Prostate gland (tissue), 2 donors: Measurements from ENCODE around the gene MXI1. TPM values are rescaled to one million over a fixed set of nuclear protein-coding genes. Genes with fewer than 3 reads are reported as not detected.
A peak's percentile ranks its signal among the peaks of the same experiment; 100 is the strongest.

Experiments
- DNase-seq: peaks from one replicate; pipeline ENCODE4 v3.0.0-alpha.2; 2019; ENCODE audit warnings: low spot score
- H3K27ac ChIP-seq, 2 donors: fragments of 200-600 bp; sonication (generic); 2 replicates each; pipeline ENCODE4 v1.5.1; 2017 to 2019
- H3K27me3 ChIP-seq: fragments of 200-600 bp; sonication (generic); replicated peaks from 2 replicates; pipeline ENCODE4 v1.5.1; 2019; ENCODE audit not compliant: insufficient read depth
- H3K36me3 ChIP-seq, 2 donors: fragments of 200-600 bp; sonication (generic); 1 replicate in 1 of 2; 2 replicates in 1 of 2; pipeline versions ENCODE4 v1.5.1 to v1.8.1; 2017 to 2019
- H3K4me1 ChIP-seq: fragments of 200-600 bp; sonication (generic); replicated peaks from 2 replicates; pipeline ENCODE4 v1.5.1; 2019
- H3K4me3 ChIP-seq, 2 donors: fragments of 200-600 bp; sonication (generic); 2 replicates each; pipeline ENCODE4 v1.5.1; 2017 to 2019
- H3K9me3 ChIP-seq: fragments of 200-600 bp; sonication (generic); 2 replicates; pipeline ENCODE4 v1.5.1; 2017
- POLR2A ChIP-seq: fragments of 450-650 bp; IDR thresholded peaks from one replicate; pipeline ENCODE4 v1.6.1; 2016; ENCODE audit warnings: antibody characterized with exemption, mild to moderate bottlenecking
- POLR2AphosphoS5 ChIP-seq: sonication (generic); formaldehyde crosslinking; IDR thresholded peaks from one replicate; pipeline ENCODE4 v1.6.1; 2017; ENCODE audit warnings: antibody characterized with exemption
- WGBS: methylation state at CpG from one replicate; pipeline ENCODE4 v1.1.5; 2018; 5-methylcytosine and 5-hydroxymethylcytosine counted together
- intact Hi-C: fragments of 100-400 bp; cut with DNase I; formaldehyde crosslinking; loops from one replicate; pipeline ENCODE4 v1.14.2; 2022
- total RNA-seq, 2 donors: library from RNA; depleted of rRNA; stranded (reverse); fragments of >200 nt; gene quantifications; one replicate each; pipeline ENCODE4 v1.1.0, GENCODE V29; 2016
- TF ChIP-seq, protein P1 (sequence below), 4 experiments: fragments of 200-600 bp in 2 of 4; fragments of 450-650 bp in 2 of 4; sonication (generic) in 2 of 4; IDR thresholded peaks; 1 replicate in 3 of 4; 2 replicates in 1 of 4; pipeline ENCODE4 v1.5.1; 2016 to 2019; ENCODE audit warnings: antibody characterized with exemption in 4 of 4, mild to moderate bottlenecking in 2 of 4, moderate library complexity in 2 of 4

The MXI1 gene
- total RNA-seq, 2 donors from 2014 or later: 36.3 to 83.3 TPM

DNA sequence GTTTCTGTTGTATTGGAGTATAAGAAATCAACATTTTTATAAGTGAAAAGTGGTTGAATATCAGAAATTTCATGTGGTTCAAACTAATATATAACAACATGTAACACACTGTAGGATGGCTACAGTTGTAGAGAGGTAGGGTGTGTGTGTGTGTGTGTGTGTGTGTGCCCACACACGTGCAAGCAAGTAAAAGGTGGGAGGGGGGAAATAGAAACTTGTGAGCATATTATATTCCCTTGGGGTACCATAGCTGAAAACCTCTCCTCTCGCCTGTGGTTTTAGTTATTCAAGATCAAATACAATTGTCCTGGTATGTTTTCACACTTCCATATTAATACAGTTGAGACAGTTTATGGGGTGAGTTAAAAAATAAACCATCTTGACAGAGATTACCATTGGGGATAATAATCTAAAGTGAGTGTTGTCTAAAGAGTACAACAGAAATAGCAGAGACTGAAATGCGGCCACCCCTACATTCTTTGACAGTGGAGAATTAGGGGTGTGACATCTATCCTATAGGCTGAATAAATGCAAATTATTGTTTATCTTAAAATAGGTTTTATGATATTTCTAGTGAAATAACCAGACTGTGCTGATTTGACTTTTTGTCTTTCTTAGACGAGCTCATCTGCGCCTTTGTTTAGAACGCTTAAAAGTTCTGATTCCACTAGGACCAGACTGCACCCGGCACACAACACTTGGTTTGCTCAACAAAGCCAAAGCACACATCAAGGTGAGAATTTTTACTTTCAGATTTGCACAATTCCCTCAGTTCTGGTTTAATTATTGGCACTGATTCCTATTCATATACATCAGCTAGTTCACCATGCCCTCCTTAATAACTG is 71.4 kb downstream of the MXI1 start:
- no peaks in the 10 kb centered on the region for H3K9me3 ChIP-seq
- 46% methylated on average over 7 of the region's 7 CpGs for WGBS
- intact Hi-C loops: loop anchor here (2.0 to 10.0 kb wide), 3 partner anchors 51 to 394 kb away; no protein-coding TSS in a partner anchor
- no peaks in the 10 kb centered on the region for H3K36me3 ChIP-seq
- H3K4me3 ChIP-seq: no peak overlapping the region
- no peaks in the 10 kb centered on the region for H3K4me1 ChIP-seq
- no peaks in the 10 kb centered on the region for H3K27me3 ChIP-seq
- peak overlapping the region in 1 of 2 donors; percentile 36 for H3K27ac ChIP-seq
- DNase-seq: no peak
- TF ChIP-seq POLR2AphosphoS5 (no peak), POLR2A (no peak)
- TF ChIP-seq, protein P1, sequence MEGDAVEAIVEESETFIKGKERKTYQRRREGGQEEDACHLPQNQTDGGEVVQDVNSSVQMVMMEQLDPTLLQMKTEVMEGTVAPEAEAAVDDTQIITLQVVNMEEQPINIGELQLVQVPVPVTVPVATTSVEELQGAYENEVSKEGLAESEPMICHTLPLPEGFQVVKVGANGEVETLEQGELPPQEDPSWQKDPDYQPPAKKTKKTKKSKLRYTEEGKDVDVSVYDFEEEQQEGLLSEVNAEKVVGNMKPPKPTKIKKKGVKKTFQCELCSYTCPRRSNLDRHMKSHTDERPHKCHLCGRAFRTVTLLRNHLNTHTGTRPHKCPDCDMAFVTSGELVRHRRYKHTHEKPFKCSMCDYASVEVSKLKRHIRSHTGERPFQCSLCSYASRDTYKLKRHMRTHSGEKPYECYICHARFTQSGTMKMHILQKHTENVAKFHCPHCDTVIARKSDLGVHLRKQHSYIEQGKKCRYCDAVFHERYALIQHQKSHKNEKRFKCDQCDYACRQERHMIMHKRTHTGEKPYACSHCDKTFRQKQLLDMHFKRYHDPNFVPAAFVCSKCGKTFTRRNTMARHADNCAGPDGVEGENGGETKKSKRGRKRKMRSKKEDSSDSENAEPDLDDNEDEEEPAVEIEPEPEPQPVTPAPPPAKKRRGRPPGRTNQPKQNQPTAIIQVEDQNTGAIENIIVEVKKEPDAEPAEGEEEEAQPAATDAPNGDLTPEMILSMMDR (IDR thresholded peaks at IDR 0.05): no peak

DNA sequence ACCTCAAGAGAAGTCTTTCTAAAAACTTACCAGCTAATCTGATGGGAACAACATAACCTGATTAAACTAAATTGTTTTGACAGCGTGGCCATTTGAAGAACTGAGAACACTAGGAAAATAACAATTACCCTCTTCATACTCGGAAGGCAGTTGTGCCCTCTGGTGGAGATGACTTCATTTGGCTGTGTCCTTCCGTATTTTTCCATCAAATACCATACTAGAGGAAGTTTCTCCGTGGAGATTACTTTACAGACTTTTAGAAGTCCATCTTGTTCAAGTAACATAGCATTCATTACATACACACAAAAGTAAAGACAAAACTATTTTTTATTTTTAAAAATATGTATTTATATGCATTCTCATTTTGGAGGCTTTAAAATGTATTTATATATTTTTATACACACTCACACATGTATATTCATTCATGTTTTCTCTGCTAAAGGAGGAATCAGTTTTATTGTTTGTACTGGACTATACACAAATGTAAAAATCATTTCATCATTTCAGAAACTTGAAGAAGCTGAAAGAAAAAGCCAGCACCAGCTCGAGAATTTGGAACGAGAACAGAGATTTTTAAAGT is 72.1 kb downstream of the MXI1 start:
- WGBS: 26% methylated on average over 6 of the region's 6 CpGs
- peak; percentile 62 for DNase-seq
- Histone ChIP-seq H3K9me3 (no peaks in the 10 kb centered on the region), H3K36me3 (no peaks in the 10 kb centered on the region), H3K27ac (peak overlapping the region in 1 of 2 donors; percentile 36), H3K4me3 (no peak overlapping the region), H3K27me3 (no peaks in the 10 kb centered on the region), H3K4me1 (no peaks in the 10 kb centered on the region)
- intact Hi-C loops: loop anchor here (2.0 to 10.0 kb wide), 3 partner anchors 52 to 395 kb away; no protein-coding TSS in a partner anchor
- TF ChIP-seq, protein P1 (IDR thresholded peaks at IDR 0.05): peak; percentile 52 to 87 (median 80)
- no peak for TF ChIP-seq POLR2A
- TF ChIP-seq POLR2AphosphoS5: peak; percentile 83

DNA sequence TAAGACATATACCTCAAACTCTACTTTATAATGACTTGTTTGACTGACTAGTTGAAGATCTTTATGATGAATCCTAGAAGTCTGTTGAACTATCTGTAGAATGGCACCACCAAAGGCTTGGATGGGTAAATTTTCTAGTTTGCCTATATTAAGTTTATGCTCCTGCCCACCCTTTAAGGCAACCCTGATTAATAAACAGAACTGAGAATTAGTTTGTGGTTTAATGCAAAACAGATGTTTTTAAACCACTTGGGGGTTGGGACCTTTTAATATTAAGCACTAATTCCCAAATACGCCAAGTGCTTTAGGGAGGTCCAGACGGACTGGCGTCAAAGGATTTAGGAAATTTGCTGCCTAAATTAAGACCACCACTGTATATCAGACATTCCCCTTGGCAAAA is 76.9 kb downstream of the MXI1 start:
- Histone ChIP-seq H3K36me3 (peaks cover 0 to 2% of the 10 kb centered on the region in 2 donors), H3K27ac (no peak overlapping the region), H3K27me3 (no peaks in the 10 kb centered on the region), H3K9me3 (no peaks in the 10 kb centered on the region), H3K4me1 (no peaks in the 10 kb centered on the region), H3K4me3 (no peak overlapping the region)
- DNase-seq: no peak
- intact Hi-C loops: no loop called here
- WGBS: 95% methylated on average over 3 of the region's 3 CpGs
- TF ChIP-seq POLR2AphosphoS5 (no peak), POLR2A (no peak)
- TF ChIP-seq, protein P1 (IDR thresholded peaks at IDR 0.05): no peak

DNA sequence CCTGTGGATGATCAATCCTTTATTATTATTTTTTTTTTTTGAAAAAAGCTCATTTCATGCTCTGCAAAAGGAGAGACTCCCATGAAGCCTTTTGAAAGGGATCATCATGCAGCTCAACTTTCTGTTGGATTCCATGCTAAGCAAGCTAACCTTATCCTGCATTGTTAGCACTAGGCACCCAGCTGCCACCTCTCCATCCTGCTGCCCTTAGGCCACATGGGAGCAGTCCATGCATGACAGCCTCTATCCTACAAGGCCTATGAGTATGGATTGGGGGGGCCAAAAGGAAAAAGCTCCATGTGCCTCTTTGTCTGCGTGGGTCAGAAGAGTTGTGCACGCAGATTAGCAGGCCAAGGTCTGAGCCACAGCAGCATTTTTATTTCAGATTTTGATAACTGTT is 78.1 kb downstream of the MXI1 start:
- TF ChIP-seq POLR2A (no peak), POLR2AphosphoS5 (no peak)
- TF ChIP-seq, protein P1 (IDR thresholded peaks at IDR 0.05): no peak
- Histone ChIP-seq H3K4me1 (no peaks in the 10 kb centered on the region), H3K4me3 (no peak overlapping the region), H3K27ac (no peak overlapping the region), H3K27me3 (no peaks in the 10 kb centered on the region), H3K36me3 (peaks cover 0 to 2% of the 10 kb centered on the region in 2 donors), H3K9me3 (no peaks in the 10 kb centered on the region)
- intact Hi-C loops: no loop called here
- 98% methylated on average over 2 of the region's 2 CpGs for WGBS
- no peak for DNase-seq
